GM21381 (cell line): ENCODE measurements around the gene DYNLT5.
"Not testable (repeated sequence)": the region's sequence is repeated elsewhere in the genome, so short reads cannot be mapped to it uniquely, and the experiment has no call there.

ENCODE experiments used
- ATAC-seq: cut with Tn5 transposase; IDR thresholded peaks from one replicate; pipeline ENCODE4 v1.9.1; 2021; ENCODE audit warnings: mild to moderate bottlenecking, moderate library complexity; ENCODE audit not compliant: unreplicated experiment

DYNLT5 gene, protein sequence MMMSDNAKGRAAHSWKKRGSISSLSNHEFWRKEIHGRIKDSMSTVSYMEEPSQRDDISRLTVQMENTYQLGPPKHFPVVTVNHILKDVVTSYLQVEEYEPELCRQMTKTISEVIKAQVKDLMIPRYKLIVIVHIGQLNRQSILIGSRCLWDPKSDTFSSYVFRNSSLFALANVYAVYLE

GRCh38 chr1:66752000-66752592 lies at the start of gene DYNLT5:
Gene DYNLT5 (plus strand): TSS chr1:66752459. CDS start chr1:66754659, 2,200 bp downstream.
- ATAC-seq: no peak

- ATAC-seq: no peak
Measured at GRCh38 chr1:66704177-66704875, 47.9 kb upstream of the DYNLT5 start.

DNA sequence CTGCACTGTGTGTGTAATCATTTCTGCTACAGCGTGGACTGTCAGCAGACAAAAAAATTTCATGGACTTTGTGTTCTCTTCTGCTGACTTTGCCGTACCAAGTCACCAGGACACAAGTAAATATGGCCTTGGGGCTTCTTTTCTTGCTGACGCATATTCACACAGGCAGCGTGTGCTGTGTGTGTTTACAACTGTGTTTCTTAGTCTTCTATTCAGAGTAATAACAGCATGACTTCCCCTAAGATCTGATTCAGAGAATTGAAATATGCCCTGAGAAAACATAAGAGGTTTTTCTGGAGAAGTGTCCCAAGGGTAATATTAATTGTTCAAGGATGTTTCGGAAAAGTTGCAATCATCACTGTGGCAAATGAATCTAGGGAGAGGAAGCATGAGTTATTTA lies 47.1 kb upstream of the DYNLT5 start:
- ATAC-seq: no peak

- ATAC-seq: no peak
Measured at GRCh38 chr1:66711420-66711819, 40.8 kb upstream of the DYNLT5 start.

GRCh38 chr1:66712839-66713238 lies 39.4 kb upstream of the DYNLT5 start:
- ATAC-seq: no peak

DNA sequence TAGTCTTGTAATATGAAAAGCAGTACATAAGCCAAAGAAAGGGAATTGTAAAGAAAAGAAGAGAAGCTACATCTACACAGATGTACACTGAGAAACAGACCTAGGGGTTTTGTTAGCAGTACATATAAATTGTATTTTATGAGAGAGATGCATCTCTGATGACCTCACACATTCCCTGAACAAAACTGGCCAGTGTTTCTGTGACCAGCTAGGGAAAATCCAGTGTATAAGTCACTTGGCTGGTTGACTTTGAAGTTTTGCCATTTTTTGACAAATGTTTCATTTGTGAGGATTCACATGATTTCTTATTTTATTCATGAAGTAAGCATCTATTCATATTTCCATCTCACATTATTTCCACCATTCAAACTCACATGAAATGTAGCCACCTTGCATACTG lies 28.3 kb upstream of the DYNLT5 start:
- no peak for ATAC-seq

GRCh38 chr1:66725885-66726665 lies 26.2 kb upstream of the DYNLT5 start:
- ATAC-seq: peak; percentile 81

GRCh38 chr1:66728021-66728420 lies 24.2 kb upstream of the DYNLT5 start:
- ATAC-seq: no peak

DNA sequence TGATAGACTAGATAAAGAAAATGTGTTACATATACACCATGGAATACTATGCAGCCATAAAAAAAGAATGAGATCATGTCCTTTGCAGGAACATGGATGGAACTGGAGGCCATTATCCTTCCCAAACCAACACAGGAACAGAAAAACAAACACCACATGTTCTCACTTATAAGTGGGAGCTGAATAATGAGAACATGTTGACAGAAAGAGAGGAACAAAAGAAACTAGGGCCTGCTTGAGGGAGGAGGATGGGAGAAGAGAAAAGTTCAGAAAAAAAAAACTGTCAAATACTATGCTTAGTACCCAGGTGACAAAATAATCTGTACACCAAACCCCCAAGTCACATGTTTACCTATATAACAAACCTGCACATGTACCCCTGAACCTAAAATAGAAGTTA lies 23.5 kb upstream of the DYNLT5 start:
- ATAC-seq: not testable (repeated sequence)

GRCh38 chr1:66729119-66729518 lies 23.1 kb upstream of the DYNLT5 start:
- no peak for ATAC-seq

GRCh38 chr1:66729523-66729922 lies 22.7 kb upstream of the DYNLT5 start:
- no peak for ATAC-seq

DNA sequence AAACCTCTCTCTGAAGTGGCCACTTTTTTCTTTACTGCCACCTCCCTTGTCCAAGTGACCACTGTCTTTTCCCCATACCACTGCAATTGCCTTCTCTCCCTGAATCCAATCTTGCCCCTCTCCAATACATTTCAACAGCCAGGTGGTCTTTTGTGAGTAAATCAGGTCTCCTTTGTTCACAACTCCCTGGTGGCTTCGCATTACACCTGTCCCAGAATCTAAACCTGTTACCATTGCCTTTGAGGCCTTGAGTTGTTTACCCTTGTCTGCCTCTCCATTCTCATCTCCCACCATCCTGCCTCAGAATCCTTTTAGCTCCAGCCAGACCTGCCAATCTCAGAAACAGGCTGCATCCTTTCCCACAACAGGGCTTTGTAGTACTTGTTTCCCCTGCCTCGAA lies 21.8 kb upstream of the DYNLT5 start:
- ATAC-seq: no peak

DNA sequence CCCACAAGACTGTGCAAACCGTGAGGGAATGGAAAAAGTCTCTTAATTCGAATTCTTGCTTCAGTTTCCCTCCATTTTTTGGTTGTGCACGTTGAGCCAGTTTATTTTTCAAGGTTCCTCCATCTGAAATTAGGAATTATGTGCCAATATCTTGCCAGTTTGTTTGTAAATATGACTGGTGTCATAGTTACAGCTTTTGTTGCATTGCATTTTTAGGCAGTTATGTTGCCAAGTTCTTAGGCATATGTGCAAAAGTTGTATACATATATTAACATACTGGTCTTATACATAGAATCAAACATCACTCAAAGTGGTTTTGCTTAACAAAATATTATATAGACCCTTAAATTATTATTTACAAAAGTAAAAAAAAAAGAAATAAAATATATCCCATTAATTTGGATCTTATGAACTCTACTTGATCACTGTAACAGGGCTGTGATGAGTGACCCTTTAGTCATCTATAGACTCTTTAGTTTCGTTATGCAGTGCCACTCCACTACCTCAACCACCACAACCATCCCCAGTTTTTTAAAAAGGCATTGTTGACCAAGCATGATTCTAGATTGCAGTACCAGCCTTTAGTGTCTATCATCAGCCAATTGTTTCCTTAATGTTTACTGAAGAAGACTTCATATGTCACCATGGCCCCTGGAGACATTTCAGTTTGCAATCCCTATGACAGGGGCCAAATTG lies 20.9 kb upstream of the DYNLT5 start:
- peak; percentile 46 for ATAC-seq

DNA sequence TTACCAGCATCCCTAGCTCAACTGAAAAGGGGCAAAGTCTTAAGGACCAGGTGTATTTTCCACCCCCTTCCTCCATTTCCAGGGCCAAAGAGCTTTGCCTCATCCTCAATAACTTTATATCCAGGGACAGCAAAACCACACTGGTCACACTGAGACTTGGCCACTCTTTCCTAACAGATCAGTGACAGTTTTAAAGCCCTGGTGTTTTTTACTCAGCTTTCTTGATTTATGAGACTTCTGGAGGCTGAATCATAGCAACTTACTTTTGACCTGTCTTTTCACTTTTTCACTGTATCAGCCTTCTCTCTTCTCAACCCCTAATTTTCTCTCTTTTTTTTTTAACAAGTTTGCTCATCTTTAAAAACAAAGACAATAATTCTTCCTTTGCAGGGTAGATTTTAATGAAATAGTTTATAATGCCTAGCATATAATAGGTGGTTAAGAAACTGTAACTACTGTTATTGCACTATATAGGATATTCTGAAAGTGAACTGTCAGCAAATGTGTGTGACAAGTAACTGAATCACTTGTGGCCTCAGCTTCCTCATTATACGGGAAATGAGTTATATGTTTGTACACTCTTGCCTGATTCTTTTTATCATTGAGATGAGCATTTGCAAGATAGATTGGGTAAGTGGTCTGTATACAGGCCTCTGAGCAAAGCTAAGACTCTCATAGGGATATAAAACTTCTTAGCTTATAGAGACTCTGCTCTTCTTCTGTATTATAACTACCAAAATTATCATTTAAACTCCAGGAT lies 19.7 kb upstream of the DYNLT5 start:
- ATAC-seq: peak; percentile 59

DNA sequence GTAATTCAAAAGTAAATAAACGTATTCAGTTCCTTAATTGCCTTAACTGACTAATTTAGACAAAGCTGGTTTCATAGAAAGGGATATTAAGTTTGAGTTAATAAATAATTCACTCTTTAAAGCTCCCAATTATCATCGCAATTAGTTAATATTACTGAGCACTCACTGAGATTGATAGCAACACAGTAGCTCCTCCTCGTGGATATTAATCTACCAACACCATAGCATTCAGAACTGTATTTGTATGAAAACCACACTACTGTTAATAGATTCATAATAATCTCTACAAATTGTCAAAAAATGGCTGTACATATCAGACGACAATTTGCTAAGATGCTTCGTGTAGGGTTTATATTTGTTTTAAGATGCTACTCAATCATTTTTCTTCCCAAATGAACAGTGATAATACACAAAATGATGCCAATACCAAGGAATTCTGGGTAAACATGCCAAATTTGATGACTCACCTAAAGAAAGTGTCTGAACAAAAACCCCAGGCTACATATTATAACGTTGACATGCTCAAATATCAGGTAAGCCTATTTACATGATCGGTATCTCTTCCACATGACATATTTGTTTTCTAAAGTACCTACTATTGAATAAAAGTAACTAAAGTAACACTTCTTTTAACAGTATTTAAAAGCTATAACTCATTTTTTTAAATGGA lies 18.8 kb upstream of the DYNLT5 start:
- ATAC-seq: no peak

- not testable (repeated sequence) for ATAC-seq
Measured at GRCh38 chr1:66734531-66734930, 17.7 kb upstream of the DYNLT5 start.

DNA sequence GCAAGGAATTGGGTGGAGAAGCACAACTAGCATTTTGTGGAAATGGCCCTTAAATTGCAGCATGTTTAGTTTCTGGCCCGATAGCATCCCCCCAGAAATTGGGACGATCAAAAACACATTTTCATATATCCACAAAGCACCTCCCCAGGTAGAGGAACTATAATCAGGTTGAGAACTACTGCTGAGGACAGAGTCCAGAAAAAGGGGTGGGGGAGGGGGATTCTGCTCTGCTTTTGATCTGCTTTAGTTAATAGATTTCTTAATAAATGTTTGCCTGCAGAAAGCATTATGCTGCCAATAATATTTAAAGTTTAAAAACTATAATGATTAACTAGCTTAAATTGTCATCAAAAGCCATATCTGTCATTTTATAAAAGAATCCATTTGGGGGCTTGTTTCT lies 14.4 kb upstream of the DYNLT5 start:
- ATAC-seq: no peak

DNA sequence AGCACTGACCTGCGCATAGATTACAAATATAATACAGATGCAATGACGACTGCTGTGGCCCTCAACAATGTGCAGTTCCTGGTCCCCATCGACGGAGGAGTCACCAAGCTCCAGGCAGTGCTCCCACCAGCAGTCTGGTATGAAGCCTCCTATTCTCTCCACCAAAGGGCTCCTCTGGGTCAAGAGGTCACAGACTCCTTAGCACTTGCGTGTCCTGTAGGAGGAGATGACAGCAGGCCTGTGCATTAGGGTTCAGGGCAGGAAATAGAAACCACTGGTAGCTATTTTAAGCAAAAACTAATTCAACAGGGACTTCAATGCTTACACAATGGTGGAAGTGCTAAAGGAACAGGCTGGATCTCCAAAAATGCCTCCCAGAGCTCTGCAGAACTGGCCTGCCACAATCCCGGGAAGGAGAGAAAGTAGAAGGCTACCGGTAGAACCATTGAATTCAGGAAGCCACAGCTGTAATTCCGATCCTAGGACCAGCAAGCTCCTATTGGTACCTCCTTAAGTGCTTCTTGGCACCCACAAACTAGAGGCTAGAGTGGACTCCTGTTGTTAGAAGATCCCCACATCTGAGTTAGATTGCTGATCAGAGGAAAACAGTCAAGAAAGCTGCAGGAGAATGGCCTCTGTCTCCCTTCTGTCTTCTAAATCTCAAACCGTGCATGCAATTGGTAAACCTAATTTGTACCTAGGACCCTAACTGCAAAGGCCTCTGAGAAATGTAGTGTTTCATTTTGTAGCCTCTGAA lies 12.7 kb upstream of the DYNLT5 start:
- ATAC-seq: peak; percentile 78

- ATAC-seq: no peak
Measured at GRCh38 chr1:66745451-66745850, 6.8 kb upstream of the DYNLT5 start.
